IMR-90 (cell line): ENCODE measurements around the gene SOX2. TPM values are rescaled to one million over a fixed set of nuclear protein-coding genes. Genes with fewer than 3 reads are reported as not detected.

Experiments used
- ATAC-seq: fragments of 200-7000 bp; cut with Tn5 transposase; 2 replicates; pipeline ENCODE4 v1.9.1; 2020; ENCODE audit warnings: low read depth, mild to moderate bottlenecking, moderate library complexity
- BruUV-seq: library from RNA; stranded (reverse); fragments of 400-500 nt; replicated peaks from 2 replicates; lab custom pipeline; 2021; lab: Mats Ljungman, UMichigan
- CTCF ChIA-PET: fragments of 300-600 bp; formaldehyde crosslinking; extraction: SDS; loops from one replicate; lab custom pipeline; 2021; ENCODE audit warnings: antibody characterized with exemption; lab: Yijun Ruan, JAX
- POLR2A ChIA-PET: fragments of 300-600 bp; sonication (Branson Sonifier 250); formaldehyde crosslinking; loops from one replicate; lab custom pipeline; 2022; ENCODE audit warnings: antibody characterized with exemption; ENCODE audit not compliant: unreplicated experiment; lab: Charles Lee
- DNase-seq: peaks from one replicate; pipeline ENCODE4 v3.0.0; 2013
- H2AFZ ChIP-seq: replicated peaks from 2 replicates; pipeline ENCODE3; 2013; ENCODE audit warnings: low read length, mild to moderate bottlenecking; ENCODE audit not compliant: poor library complexity
- H2AK5ac ChIP-seq: 2 replicates; pipeline ENCODE4 v1.6.1; 2013; ENCODE audit warnings: low read depth, low read length, inconsistent platforms
- H2AK9ac ChIP-seq: replicated peaks from 2 replicates; pipeline ENCODE3; 2013; ENCODE audit warnings: mild to moderate bottlenecking, low read depth, low read length, moderate library complexity; ENCODE audit not compliant: poor library complexity
- H2BK120ac ChIP-seq: 2 replicates; pipeline ENCODE4 v1.6.1; 2013; ENCODE audit warnings: low read depth, low read length, inconsistent platforms
- H2BK15ac ChIP-seq: 3 replicates; pipeline ENCODE4 v1.6.1; 2013; ENCODE audit warnings: low read depth, low read length, inconsistent platforms
- H2BK20ac ChIP-seq: 2 replicates; pipeline ENCODE4 v1.6.1; 2013; ENCODE audit warnings: low read depth, mild to moderate bottlenecking, inconsistent platforms, low read length, moderate library complexity
- H2BK5ac ChIP-seq: 2 replicates; pipeline ENCODE4 v1.6.1; 2013; ENCODE audit warnings: mild to moderate bottlenecking, low read depth, low read length, inconsistent platforms; ENCODE audit not compliant: poor library complexity, severe bottlenecking
- H3K14ac ChIP-seq: replicated peaks from 2 replicates; pipeline ENCODE4 v1.6.1; 2013; ENCODE audit warnings: low read depth, low read length, inconsistent platforms
- H3K18ac ChIP-seq: 2 replicates; pipeline ENCODE4 v1.6.1; 2013; ENCODE audit warnings: low read depth, low read length, control low read depth
- H3K23ac ChIP-seq: 2 replicates; pipeline ENCODE4 v1.6.1; 2013; ENCODE audit warnings: low read depth, low read length, inconsistent platforms
- H3K27ac ChIP-seq: 2 replicates; pipeline ENCODE4 v1.5.1; 2013; ENCODE audit warnings: mild to moderate bottlenecking, control low read depth, low read length; ENCODE audit not compliant: insufficient read depth
- H3K27me3 ChIP-seq: 2 replicates; pipeline ENCODE4 v1.6.1; 2013; ENCODE audit warnings: low read length; ENCODE audit not compliant: control insufficient read depth, insufficient read depth
- H3K36me3 ChIP-seq: 2 replicates; pipeline ENCODE4 v1.6.1; 2013; ENCODE audit warnings: low read length, mixed read lengths; ENCODE audit not compliant: control insufficient read depth, insufficient read depth
- H3K4ac ChIP-seq: 2 replicates; pipeline ENCODE4 v1.6.1; 2013; ENCODE audit warnings: low read depth, low read length, inconsistent platforms
- H3K4me1 ChIP-seq: 2 replicates; pipeline ENCODE4 v1.6.1; 2013; ENCODE audit warnings: low read length, mixed read lengths; ENCODE audit not compliant: control insufficient read depth, insufficient read depth
- H3K4me2 ChIP-seq: 2 replicates; pipeline ENCODE4 v1.6.1; 2013; ENCODE audit warnings: low read depth, mild to moderate bottlenecking, control low read depth, low read length, moderate library complexity
- H3K4me3 ChIP-seq: 2 replicates; pipeline ENCODE4 v1.5.1; 2013; ENCODE audit warnings: low read depth, mild to moderate bottlenecking, control low read depth, low read length, moderate library complexity; ENCODE audit not compliant: insufficient read depth
- H3K56ac ChIP-seq: 2 replicates; pipeline ENCODE4 v1.6.1; 2013; ENCODE audit warnings: low read length, inconsistent platforms; ENCODE audit not compliant: insufficient read depth; ENCODE audit errors: extremely low read depth
- H3K79me1 ChIP-seq, 2 experiments: 2 replicates each; pipeline ENCODE4 v1.6.1; 2013; ENCODE audit warnings: low read length in 2 of 2, inconsistent platforms in 1 of 2, low read depth in 1 of 2
- H3K9ac ChIP-seq: 2 replicates; pipeline ENCODE4 v1.6.1; 2013; ENCODE audit warnings: low read depth, low read length, control low read depth
- H3K9me1 ChIP-seq: 2 replicates; pipeline ENCODE4 v1.6.1; 2013; ENCODE audit warnings: low read length, inconsistent platforms; ENCODE audit not compliant: insufficient read depth
- H3K9me3 ChIP-seq: 2 replicates; pipeline ENCODE4 v1.6.1; 2013; ENCODE audit warnings: low read length; ENCODE audit not compliant: control insufficient read depth, insufficient read depth
- H4K20me1 ChIP-seq: 2 replicates; pipeline ENCODE4 v1.6.1; 2013; ENCODE audit warnings: low read length, inconsistent platforms; ENCODE audit not compliant: insufficient read depth
- H4K5ac ChIP-seq: 2 replicates; pipeline ENCODE4 v1.6.1; 2013; ENCODE audit warnings: mild to moderate bottlenecking, low read depth, low read length, control low read depth
- H4K8ac ChIP-seq, 2 experiments: 2 replicates each; pipeline ENCODE4 v1.6.1; 2013; ENCODE audit warnings: low read depth in 2 of 2, low read length in 2 of 2, control low read depth in 1 of 2, inconsistent platforms in 1 of 2
- H4K91ac ChIP-seq: 2 replicates; pipeline ENCODE4 v1.6.1; 2013; ENCODE audit warnings: low read depth, low read length, inconsistent platforms; ENCODE audit not compliant: insufficient read depth
- BHLHE40 ChIP-seq: fragments of 150-350 bp; IDR thresholded peaks from 2 replicates; pipeline ENCODE4 v1.6.1; 2016; ENCODE audit warnings: mild to moderate bottlenecking, low read depth, low read length
- CEBPB ChIP-seq: IDR thresholded peaks from 2 replicates; pipeline ENCODE4 v1.6.1; 2012; ENCODE audit warnings: low read depth, low read length, improper control_type of control experiment
- CHD1 ChIP-seq: IDR thresholded peaks from 2 replicates; pipeline ENCODE4 v1.6.1; 2012; ENCODE audit warnings: low read depth, low read length, improper control_type of control experiment
- CTCF ChIP-seq: conservative IDR thresholded peaks from 2 replicates; pipeline ENCODE4 v1.5.1; 2012; ENCODE audit warnings: mild to moderate bottlenecking, low read depth, low read length, improper control_type of control experiment
- ELK1 ChIP-seq: fragments of 150-350 bp; IDR thresholded peaks from 2 replicates; pipeline ENCODE4 v1.6.1; 2016; ENCODE audit warnings: low read depth, mild to moderate bottlenecking, low read length, moderate library complexity, borderline replicate concordance
- FOS ChIP-seq: fragments of 150-350 bp; IDR thresholded peaks from 2 replicates; pipeline ENCODE4 v1.6.1; 2016; ENCODE audit warnings: low read depth, low read length
- MAFK ChIP-seq: IDR thresholded peaks from 2 replicates; pipeline ENCODE4 v1.6.1; 2012; ENCODE audit warnings: low read depth, low read length, improper control_type of control experiment
- MAZ ChIP-seq: IDR thresholded peaks from 2 replicates; pipeline ENCODE4 v1.6.1; 2012; ENCODE audit warnings: low read depth, mild to moderate bottlenecking, low read length, improper control_type of control experiment, moderate library complexity, borderline replicate concordance
- MXI1 ChIP-seq: IDR thresholded peaks from 2 replicates; pipeline ENCODE4 v1.6.1; 2012; ENCODE audit warnings: low read depth, mild to moderate bottlenecking, low read length, moderate library complexity, borderline replicate concordance
- NFE2L2 ChIP-seq: fragments of 150-350 bp; IDR thresholded peaks from 2 replicates; pipeline ENCODE4 v1.6.1; 2016; ENCODE audit warnings: low read depth, mild to moderate bottlenecking, low read length
- POLR2A ChIP-seq: IDR thresholded peaks from 2 replicates; pipeline ENCODE4 v1.6.1; 2012; ENCODE audit warnings: mild to moderate bottlenecking, low read depth, low read length
- RAD21 ChIP-seq: IDR thresholded peaks from 2 replicates; pipeline ENCODE4 v1.6.1; 2012; ENCODE audit warnings: low read length, improper control_type of control experiment
- RCOR1 ChIP-seq: IDR thresholded peaks from 2 replicates; pipeline ENCODE4 v1.6.1; 2012; ENCODE audit warnings: mild to moderate bottlenecking, low read length, improper control_type of control experiment; ENCODE audit not compliant: insufficient replicate concordance
- RFX5 ChIP-seq: IDR thresholded peaks from 2 replicates; pipeline ENCODE4 v1.8.0; 2012; ENCODE audit warnings: low read depth, mild to moderate bottlenecking, low read length, moderate library complexity
- SMC3 ChIP-seq: fragments of 150-350 bp; IDR thresholded peaks from 2 replicates; pipeline ENCODE4 v1.6.1; 2016; ENCODE audit warnings: low read depth, mild to moderate bottlenecking, antibody characterized with exemption, low read length, moderate library complexity
- USF2 ChIP-seq: fragments of 150-350 bp; IDR thresholded peaks from 2 replicates; pipeline ENCODE4 v1.6.1; 2017; ENCODE audit warnings: mild to moderate bottlenecking, antibody characterized with exemption, low read length, low read depth
- WGBS, 2 experiments: methylation state at CpG; one replicate each; pipeline versions ENCODE4 v1.1.5 to v1.1.7; 2013; ENCODE audit warnings: missing lambda C conversion rate in 2 of 2; ENCODE audit not compliant: insufficient read length in 1 of 2; ENCODE audit errors: extremely low coverage in 2 of 2; 5-methylcytosine and 5-hydroxymethylcytosine counted together
- dilution Hi-C: fragments of 300-500 bp; cut with HindIII; formaldehyde crosslinking; loops from one replicate; pipeline ENCODE4 v1.14.3; 2018; ENCODE audit warnings: low sequenced_read_pairs; ENCODE audit not compliant: unreplicated experiment
- in situ Hi-C: fragments of 300-500 bp; cut with MboI; formaldehyde crosslinking; loops from 3 replicates; pipeline ENCODE4 v1.14.3; 2019; ENCODE audit warnings: low sequenced_read_pairs, inconsistent platforms, mixed read lengths
- intact Hi-C: fragments of 100-400 bp; cut with micrococcal nuclease; formaldehyde crosslinking; loops from 2 replicates; pipeline ENCODE4 v1.10.0; 2022
- polyA plus RNA-seq, 3 experiments: library from polyadenylated mRNA; depleted of rRNA; stranded (reverse); fragments of >200 nt; gene quantifications; 2 replicates each; pipeline ENCODE4 v1.2.3, GENCODE V29; 2012; ENCODE audit warnings: low replicate concordance in 1 of 3
- total RNA-seq: library from RNA; depleted of rRNA; stranded (reverse); fragments of >200 nt; gene quantifications from 2 replicates; pipeline ENCODE4 v1.2.3, GENCODE V29; 2012

Gene SOX2
- total and polyA plus RNA-seq, 2 of the 4 experiments (the other 2 are of a cell fraction) = not detected

GRCh38 chr3:181753391-181753790, 41.7 kb downstream of the SOX2 start:
- Histone ChIP-seq H3K56ac (no peak overlapping the region), H3K4me1 (no peaks in the 10 kb centered on the region), H3K27me3 (no peaks in the 10 kb centered on the region), H3K4me3 (no peak overlapping the region), H3K9me1 (no peaks in the 10 kb centered on the region), H3K9ac (no peak overlapping the region), H3K23ac (no peak overlapping the region), H3K18ac (no peak overlapping the region), H2BK5ac (no peak overlapping the region), H3K27ac (no peak overlapping the region), H3K4ac (no peak overlapping the region), H3K14ac (no peak overlapping the region), H3K4me2 (no peak overlapping the region), H3K79me1 (no peaks in the 10 kb centered on the region), H2AFZ (no peak overlapping the region), H4K5ac (no peak overlapping the region), H2BK120ac (no peak overlapping the region), H2BK20ac (no peak overlapping the region), H2AK9ac (no peak overlapping the region), H2BK15ac (no peak overlapping the region), H2AK5ac (no peak overlapping the region), H3K36me3 (no peaks in the 10 kb centered on the region), H4K91ac (no peak overlapping the region), H4K20me1 (no peaks in the 10 kb centered on the region), H3K9me3 (no peaks in the 10 kb centered on the region), H4K8ac (no peak overlapping the region)
- intact Hi-C loops (no loop called here), in situ Hi-C loops (no loop called here), dilution Hi-C loops (no loop called here)
- no TSS peak for BruUV-seq
- ATAC-seq (no peak), DNase-seq (no peak)
- POLR2A ChIA-PET = no interaction called here
- no peak for TF ChIP-seq POLR2A
- TF ChIP-seq USF2 = no peak
- no peak for TF ChIP-seq SMC3
- no peak for TF ChIP-seq MAZ
- no peak for TF ChIP-seq NFE2L2
- no peak for TF ChIP-seq CTCF
- no peak for TF ChIP-seq MXI1
- no peak for TF ChIP-seq RAD21
- TF ChIP-seq BHLHE40 = no peak
- no peak for TF ChIP-seq MAFK
- no peak for TF ChIP-seq RCOR1
- no peak for TF ChIP-seq CHD1
- no peak for TF ChIP-seq RFX5
- TF ChIP-seq ELK1 = no peak
- no peak for TF ChIP-seq FOS
- TF ChIP-seq CEBPB = no peak
- WGBS, 2 experiments = no CpG with 5 or more reads among the region's 3 CpGs
- CTCF ChIA-PET = no interaction called here
